Uterine smooth muscle cell (primary cell): ENCODE data around the gene CEP250. TPM values are rescaled to one million over a fixed set of nuclear protein-coding genes. Genes with fewer than 3 reads are reported as not detected.

Experiments
- total RNA-seq: library from RNA; depleted of rRNA; stranded (reverse); fragments of >200 nt; gene quantifications from 2 replicates; pipeline ENCODE4 v1.2.3, GENCODE V29; 2014

The CEP250 gene, protein sequence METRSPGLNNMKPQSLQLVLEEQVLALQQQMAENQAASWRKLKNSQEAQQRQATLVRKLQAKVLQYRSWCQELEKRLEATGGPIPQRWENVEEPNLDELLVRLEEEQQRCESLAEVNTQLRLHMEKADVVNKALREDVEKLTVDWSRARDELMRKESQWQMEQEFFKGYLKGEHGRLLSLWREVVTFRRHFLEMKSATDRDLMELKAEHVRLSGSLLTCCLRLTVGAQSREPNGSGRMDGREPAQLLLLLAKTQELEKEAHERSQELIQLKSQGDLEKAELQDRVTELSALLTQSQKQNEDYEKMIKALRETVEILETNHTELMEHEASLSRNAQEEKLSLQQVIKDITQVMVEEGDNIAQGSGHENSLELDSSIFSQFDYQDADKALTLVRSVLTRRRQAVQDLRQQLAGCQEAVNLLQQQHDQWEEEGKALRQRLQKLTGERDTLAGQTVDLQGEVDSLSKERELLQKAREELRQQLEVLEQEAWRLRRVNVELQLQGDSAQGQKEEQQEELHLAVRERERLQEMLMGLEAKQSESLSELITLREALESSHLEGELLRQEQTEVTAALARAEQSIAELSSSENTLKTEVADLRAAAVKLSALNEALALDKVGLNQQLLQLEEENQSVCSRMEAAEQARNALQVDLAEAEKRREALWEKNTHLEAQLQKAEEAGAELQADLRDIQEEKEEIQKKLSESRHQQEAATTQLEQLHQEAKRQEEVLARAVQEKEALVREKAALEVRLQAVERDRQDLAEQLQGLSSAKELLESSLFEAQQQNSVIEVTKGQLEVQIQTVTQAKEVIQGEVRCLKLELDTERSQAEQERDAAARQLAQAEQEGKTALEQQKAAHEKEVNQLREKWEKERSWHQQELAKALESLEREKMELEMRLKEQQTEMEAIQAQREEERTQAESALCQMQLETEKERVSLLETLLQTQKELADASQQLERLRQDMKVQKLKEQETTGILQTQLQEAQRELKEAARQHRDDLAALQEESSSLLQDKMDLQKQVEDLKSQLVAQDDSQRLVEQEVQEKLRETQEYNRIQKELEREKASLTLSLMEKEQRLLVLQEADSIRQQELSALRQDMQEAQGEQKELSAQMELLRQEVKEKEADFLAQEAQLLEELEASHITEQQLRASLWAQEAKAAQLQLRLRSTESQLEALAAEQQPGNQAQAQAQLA (N-terminal part only)
- total RNA-seq: 51.2 and 62.8 TPM in 2 replicates

DNA sequence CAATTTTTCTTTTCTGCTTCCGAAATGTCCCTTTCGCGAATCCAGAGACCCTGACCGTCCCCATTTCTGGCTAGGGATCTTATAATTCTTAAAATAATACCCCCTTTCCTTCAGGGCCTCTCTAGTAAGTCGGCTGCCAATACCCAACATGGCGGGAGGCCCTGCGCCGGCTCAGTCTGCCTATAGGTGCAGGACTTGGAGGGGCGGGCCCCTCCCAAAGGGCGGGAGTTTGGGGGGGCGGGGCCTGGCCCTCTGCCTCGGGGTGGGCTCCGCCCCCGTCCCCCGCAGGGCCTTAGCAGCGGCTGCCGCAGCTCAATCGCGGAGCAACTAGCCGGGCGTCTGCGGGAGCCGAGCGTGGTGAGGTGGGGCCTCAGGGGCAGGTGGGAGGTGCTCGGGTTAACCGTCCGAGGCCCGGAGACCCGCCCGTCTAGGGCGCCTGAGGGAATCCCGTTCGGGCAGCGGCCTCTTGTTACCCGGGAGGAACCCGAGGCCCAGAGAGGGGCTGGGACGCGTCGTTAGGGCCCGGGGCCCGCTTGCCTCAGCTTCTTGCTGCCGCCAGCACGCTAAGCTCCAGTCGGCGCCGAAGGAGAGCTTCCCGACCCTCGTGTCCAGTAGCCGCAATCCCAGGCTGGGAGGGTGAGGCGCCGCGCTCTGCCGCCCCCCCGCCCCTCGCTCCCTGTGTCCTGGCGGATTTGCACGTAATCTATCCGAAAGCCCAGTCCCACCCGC, at the start of gene CEP250:
Gene CEP250, plus strand, starts transcription at position 718 of the 729 bp plus-strand sequence. CDS start 6,770 bp downstream, outside the sequence.

DNA sequence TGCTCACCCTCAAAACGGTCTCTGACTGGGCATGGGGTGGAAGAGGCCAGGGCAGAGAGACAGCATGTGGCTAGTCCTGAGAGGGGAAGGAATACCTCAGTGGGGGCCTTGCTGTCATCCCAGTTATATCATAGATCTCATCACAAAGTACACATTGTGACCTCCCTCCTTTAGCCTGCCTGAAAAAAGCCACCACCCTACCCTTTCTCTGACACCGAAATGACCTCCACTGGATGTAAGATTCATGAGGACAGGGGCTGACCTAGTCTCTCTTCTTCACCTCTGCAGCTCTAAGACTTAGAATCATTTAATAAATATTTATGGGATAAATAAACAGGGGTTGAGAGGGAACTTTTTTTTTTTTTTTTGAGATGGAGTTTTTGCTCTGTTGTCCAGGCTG, 74.2 kb downstream of the CEP250 start, which contains the start of gene C20orf173:
Gene C20orf173, minus strand, starts transcription at position 101 of the 400 bp plus-strand sequence. CDS start 279 bp downstream, outside the sequence.

DNA sequence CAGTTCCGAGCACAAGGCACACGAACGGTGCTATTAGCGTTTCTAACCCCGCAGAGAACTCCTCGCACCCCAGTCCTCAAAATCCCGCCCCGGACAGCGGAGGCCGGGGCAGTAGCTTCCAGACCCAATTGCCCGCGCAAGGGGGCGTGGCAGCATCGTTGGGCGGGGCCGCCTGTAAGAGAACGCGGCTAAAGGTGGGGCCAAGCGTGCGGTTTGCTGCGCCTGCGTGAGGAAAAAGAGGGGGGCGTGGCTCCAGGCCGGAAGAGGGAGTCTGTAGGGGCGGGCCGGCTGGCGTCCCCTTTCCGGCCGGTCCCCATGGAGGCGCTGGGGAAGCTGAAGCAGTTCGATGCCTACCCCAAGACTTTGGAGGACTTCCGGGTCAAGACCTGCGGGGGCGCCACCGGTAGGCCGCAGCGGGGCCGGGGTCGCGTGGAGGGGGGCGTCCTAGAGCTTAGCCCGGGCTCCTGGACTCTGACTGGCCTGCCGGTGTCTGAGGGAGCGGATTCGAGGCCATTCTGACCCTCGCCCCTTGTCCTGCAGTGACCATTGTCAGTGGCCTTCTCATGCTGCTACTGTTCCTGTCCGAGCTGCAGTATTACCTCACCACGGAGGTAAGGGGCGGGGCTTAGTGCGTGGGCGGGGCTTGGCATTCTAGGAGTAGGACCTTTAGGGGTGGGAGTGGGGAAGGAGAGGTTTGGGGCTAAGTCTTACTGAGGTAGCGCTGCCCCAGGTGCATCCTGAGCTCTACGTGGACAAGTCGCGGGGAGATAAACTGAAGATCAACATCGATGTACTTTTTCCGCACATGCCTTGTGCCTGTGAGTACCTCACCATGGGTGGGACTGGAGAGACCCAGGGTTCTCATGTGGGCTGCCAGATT, 86.6 kb downstream of the CEP250 start, which contains the start of gene ERGIC3:
Gene ERGIC3, plus strand, starts transcription at position 296 of the 880 bp plus-strand sequence. Its CDS starts 20 bp downstream, at position 316.

Other genes with a start within 250 kb of the CEP250 start
- 0.11 and 0.12 TPM in 2 replicates for gene MMP24, start 228.9 kb upstream of the CEP250 start, total RNA-seq
- 7.1 and 17.0 TPM in 2 replicates for gene MMP24OS, start 177.5 kb upstream of the CEP250 start, total RNA-seq
- 99.1 and 161 TPM in 2 replicates for gene EIF6, start 170.8 kb upstream of the CEP250 start, total RNA-seq
- not detected in 2 replicates for gene FAM83C, start 163.2 kb upstream of the CEP250 start, total RNA-seq
- gene UQCC1, start 43.6 kb upstream of the CEP250 start, total RNA-seq: 22.0 and 27.1 TPM in 2 replicates
- 5.1 and 6.0 TPM in 2 replicates for gene GDF5, start 17.4 kb upstream of the CEP250 start, total RNA-seq
- not detected in 2 replicates for gene C20orf173, start 74.1 kb downstream of the CEP250 start, total RNA-seq
- 286 and 388 TPM in 2 replicates for gene ERGIC3, start 86.5 kb downstream of the CEP250 start, total RNA-seq
- 6.0 and 12.7 TPM in 2 replicates for gene SPAG4, start 160.2 kb downstream of the CEP250 start, total RNA-seq
- 93.1 and 95.8 TPM in 2 replicates for gene CPNE1, start 209.3 kb downstream of the CEP250 start, total RNA-seq
- 35.9 and 49.8 TPM in 2 replicates for gene RBM12, start 209.3 kb downstream of the CEP250 start, total RNA-seq
- 20.4 and 28.0 TPM in 2 replicates for gene NFS1, start 243.8 kb downstream of the CEP250 start, total RNA-seq
- 162 and 235 TPM in 2 replicates for gene ROMO1, start 243.8 kb downstream of the CEP250 start, total RNA-seq